ENCODE data around the gene TPCN1.

- TF ChIP-seq CTCF (conservative IDR thresholded peaks at IDR 0.05): no peak
- TF ChIP-seq EZH2 (IDR thresholded peaks at IDR 0.05; ENCODE audit: low read depth): no peak
Observed at GRCh38 chr12:113184098-113184899, 37.0 kb upstream of the TPCN1 start.

All from PC-9 (cell line).